ENCODE data around the gene NMRK2.
"Not testable (repeated sequence)": the region's sequence is repeated elsewhere in the genome, so short reads cannot be mapped to it uniquely, and the experiment has no call there.

NMRK2 gene

GRCh38 chr19:3966051-3967017 is 33.5 kb downstream of the NMRK2 start:
- DNase-seq = no peak

GRCh38 chr19:3967983-3968382 is 35.1 kb downstream of the NMRK2 start:
- DNase-seq = not testable (repeated sequence)

- DNase-seq = no peak
Observed at GRCh38 chr19:3968556-3969434, 35.9 kb downstream of the NMRK2 start.

GRCh38 chr19:3969435-3970312 is 36.8 kb downstream of the NMRK2 start:
- DNase-seq = no peak

GRCh38 chr19:3970313-3970807 is 37.5 kb downstream of the NMRK2 start:
- no peak for DNase-seq

GRCh38 chr19:3970808-3971598 is 38.1 kb downstream of the NMRK2 start, which contains the start of gene DAPK3:
Gene DAPK3, minus strand, starts transcription at chr19:3971099. Its CDS starts 1,364 bp downstream, at chr19:3969735.
- peak; percentile 98 for DNase-seq

- DNase-seq = no peak
Observed at GRCh38 chr19:3975144-3975543, 42.3 kb downstream of the NMRK2 start.

GRCh38 chr19:3975637-3976087 is 42.8 kb downstream of the NMRK2 start:
- DNase-seq = no peak

GRCh38 chr19:3976495-3977241 is 43.8 kb downstream of the NMRK2 start:
- no peak for DNase-seq

GRCh38 chr19:3977242-3978143 is 44.6 kb downstream of the NMRK2 start:
- DNase-seq = no peak

- no peak for DNase-seq
Observed at GRCh38 chr19:3978145-3978544, 45.3 kb downstream of the NMRK2 start.

GRCh38 chr19:3979289-3979673 is 46.4 kb downstream of the NMRK2 start:
- no peak for DNase-seq

GRCh38 chr19:3979674-3980352 is 46.9 kb downstream of the NMRK2 start:
- no peak for DNase-seq

- no peak for DNase-seq
Observed at GRCh38 chr19:3980353-3981251, 47.7 kb downstream of the NMRK2 start.

GRCh38 chr19:3981373-3981735 is 48.5 kb downstream of the NMRK2 start:
- DNase-seq = no peak

- DNase-seq = no peak
Observed at GRCh38 chr19:3981736-3982681, 49.1 kb downstream of the NMRK2 start.

Measured in RPMI8226 (cell line).